Measurements from ENCODE around the gene HOXA11. TPM values are rescaled to one million over a fixed set of nuclear protein-coding genes. Genes with fewer than 3 reads are reported as not detected.

The HOXA11 gene
- total RNA-seq, 2 experiments from 2014 or later: not detected

DNA sequence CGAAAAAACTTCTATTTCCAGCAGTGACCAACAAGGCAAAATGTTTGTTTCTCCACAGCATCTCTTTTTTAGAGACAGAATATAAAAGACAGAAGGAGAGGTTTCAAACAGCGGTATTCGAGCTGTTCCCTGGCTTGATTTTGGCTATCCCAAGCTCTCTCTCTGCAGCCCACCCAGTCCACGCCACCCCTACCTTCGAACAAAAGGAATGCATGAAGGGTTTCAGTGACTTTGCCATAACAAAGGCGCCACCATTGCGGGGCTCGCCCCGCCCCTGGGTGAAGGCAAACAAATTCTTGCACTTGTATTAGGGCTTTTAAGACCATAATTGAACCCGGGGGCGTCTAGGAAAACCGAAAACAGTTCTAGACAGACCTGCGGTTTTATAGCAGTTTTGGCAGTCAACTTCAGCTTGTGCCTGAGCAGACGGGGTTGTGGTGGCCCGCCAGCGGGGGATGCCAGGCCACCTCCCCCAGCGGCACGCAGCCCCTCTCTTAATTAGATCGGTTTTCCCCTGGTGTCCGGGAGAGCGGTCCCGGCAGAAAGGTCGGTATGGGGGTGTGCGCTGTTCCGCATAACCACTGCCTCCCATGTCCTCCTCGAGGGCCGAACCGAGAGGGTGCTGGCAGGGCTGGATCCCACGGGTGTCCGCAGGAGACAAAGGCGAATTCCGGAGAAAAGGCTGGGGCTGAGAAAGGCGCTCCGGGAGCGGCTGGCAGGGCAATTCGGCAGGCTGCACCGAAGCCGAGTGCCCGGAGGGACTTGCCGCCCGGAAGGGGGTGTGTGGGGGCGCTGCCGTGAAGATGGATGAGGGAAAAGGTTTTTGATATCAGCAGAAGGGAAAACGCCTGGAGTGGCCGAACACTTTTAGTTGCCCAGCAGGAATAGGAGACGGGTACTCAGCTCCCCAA, 2.7 kb upstream of the HOXA11 start:
- no peaks in the 10 kb centered on the region for H4K20me1 ChIP-seq (ENCODE audit: insufficient read depth, low read length)
- no peaks in the 10 kb centered on the region for H3K36me3 ChIP-seq (ENCODE audit: insufficient read depth, low read length)
- H2AFZ ChIP-seq (ENCODE audit: low read length): no peak overlapping the region
- no peaks in the 10 kb centered on the region for H3K79me2 ChIP-seq (ENCODE audit: insufficient read depth, low read depth, low read length)
- H3K4me1 ChIP-seq (ENCODE audit: insufficient read depth, low read length, poor library complexity, severe bottlenecking): no peaks in the 10 kb centered on the region
- no peak overlapping the region for H3K4me3 ChIP-seq (ENCODE audit: low read depth, low read length, poor library complexity, severe bottlenecking)
- ChIA-PET CTCF (ENCODE audit: unreplicated experiment) (no interaction called here), POLR2A (interaction anchor here (0.6 kb wide), 1 partner anchor 338 kb away, joined by 4 read pairs; no protein-coding TSS in a partner anchor)
- no peaks in the 10 kb centered on the region for H3K9me2 ChIP-seq (ENCODE audit: insufficient read depth, low read length)
- intact Hi-C loops (cut with micrococcal nuclease; ENCODE audit: unreplicated experiment): no loop called here
- H3K4me2 ChIP-seq (ENCODE audit: low read length): no peak overlapping the region
- TF ChIP-seq, protein P1, sequence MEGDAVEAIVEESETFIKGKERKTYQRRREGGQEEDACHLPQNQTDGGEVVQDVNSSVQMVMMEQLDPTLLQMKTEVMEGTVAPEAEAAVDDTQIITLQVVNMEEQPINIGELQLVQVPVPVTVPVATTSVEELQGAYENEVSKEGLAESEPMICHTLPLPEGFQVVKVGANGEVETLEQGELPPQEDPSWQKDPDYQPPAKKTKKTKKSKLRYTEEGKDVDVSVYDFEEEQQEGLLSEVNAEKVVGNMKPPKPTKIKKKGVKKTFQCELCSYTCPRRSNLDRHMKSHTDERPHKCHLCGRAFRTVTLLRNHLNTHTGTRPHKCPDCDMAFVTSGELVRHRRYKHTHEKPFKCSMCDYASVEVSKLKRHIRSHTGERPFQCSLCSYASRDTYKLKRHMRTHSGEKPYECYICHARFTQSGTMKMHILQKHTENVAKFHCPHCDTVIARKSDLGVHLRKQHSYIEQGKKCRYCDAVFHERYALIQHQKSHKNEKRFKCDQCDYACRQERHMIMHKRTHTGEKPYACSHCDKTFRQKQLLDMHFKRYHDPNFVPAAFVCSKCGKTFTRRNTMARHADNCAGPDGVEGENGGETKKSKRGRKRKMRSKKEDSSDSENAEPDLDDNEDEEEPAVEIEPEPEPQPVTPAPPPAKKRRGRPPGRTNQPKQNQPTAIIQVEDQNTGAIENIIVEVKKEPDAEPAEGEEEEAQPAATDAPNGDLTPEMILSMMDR (conservative IDR thresholded peaks at IDR 0.05; ENCODE audit: low read length): no peak
- TF ChIP-seq EZH2phosphoT487 (IDR thresholded peaks at IDR 0.05; ENCODE audit: borderline replicate concordance, low read depth, low read length): no peak
- BruUV-seq (replicated peaks): no TSS peak
- DNase-seq (ENCODE audit: low spot score): no peak
- no peaks in the 10 kb centered on the region for H3K9me3 ChIP-seq (ENCODE audit: low read length)
- no peak overlapping the region for H3K27ac ChIP-seq (ENCODE audit: low read depth, low read length, poor library complexity, severe bottlenecking)

GRCh38 chr7:27186668-27187474, 1.8 kb upstream of the HOXA11 start:
- no peak for DNase-seq (ENCODE audit: low spot score)

More at GRCh38 chr7:27186668-27187474, 1.8 kb upstream of the HOXA11 start:
- Histone ChIP-seq H3K79me2 (ENCODE audit: insufficient read depth, low read depth, low read length) (no peaks in the 10 kb centered on the region), H3K36me3 (ENCODE audit: insufficient read depth, low read length) (no peaks in the 10 kb centered on the region), H2AFZ (ENCODE audit: low read length) (no peak overlapping the region), H3K4me3 (ENCODE audit: low read depth, low read length, poor library complexity, severe bottlenecking) (no peak overlapping the region), H3K4me1 (ENCODE audit: insufficient read depth, low read length, poor library complexity, severe bottlenecking) (no peaks in the 10 kb centered on the region), H3K27ac (ENCODE audit: low read depth, low read length, poor library complexity, severe bottlenecking) (no peak overlapping the region), H3K9me3 (ENCODE audit: low read length) (no peaks in the 10 kb centered on the region), H3K4me2 (ENCODE audit: low read length) (no peak overlapping the region), H4K20me1 (ENCODE audit: insufficient read depth, low read length) (no peaks in the 10 kb centered on the region), H3K9me2 (ENCODE audit: insufficient read depth, low read length) (no peaks in the 10 kb centered on the region)
- POLR2A ChIA-PET: interaction anchor here (0.6 kb wide), 1 partner anchor 337 kb away, joined by 4 read pairs; no protein-coding TSS in a partner anchor
- intact Hi-C loops (cut with micrococcal nuclease; ENCODE audit: unreplicated experiment): no loop called here
- CTCF ChIA-PET (ENCODE audit: unreplicated experiment): no interaction called here
- TF ChIP-seq, protein P1 (conservative IDR thresholded peaks at IDR 0.05; ENCODE audit: low read length): no peak
- no peak for TF ChIP-seq EZH2phosphoT487 (IDR thresholded peaks at IDR 0.05; ENCODE audit: borderline replicate concordance, low read depth, low read length)
- no TSS peak for BruUV-seq (replicated peaks)

All from OCI-LY7 (cell line).